Fibroblast of pulmonary artery (primary cell): ENCODE results near the gene GDI1.

Experiments
- DNase-seq: peaks from one replicate; pipeline ENCODE4 v3.0.0-alpha.2; 2010; ENCODE audit warnings: low read depth
- H3K4me3 ChIP-seq: replicated peaks from 2 replicates; pipeline ENCODE4 v1.5.1; 2011; ENCODE audit warnings: low read depth, mild to moderate bottlenecking, control low read depth, low read length, moderate library complexity
- TF ChIP-seq, protein P1 (sequence below): IDR thresholded peaks from 2 replicates; pipeline ENCODE4 v1.5.1; 2011; ENCODE audit warnings: mild to moderate bottlenecking, control low read depth, low read length, inconsistent platforms; ENCODE audit errors: missing control alignments

Gene GDI1

DNA sequence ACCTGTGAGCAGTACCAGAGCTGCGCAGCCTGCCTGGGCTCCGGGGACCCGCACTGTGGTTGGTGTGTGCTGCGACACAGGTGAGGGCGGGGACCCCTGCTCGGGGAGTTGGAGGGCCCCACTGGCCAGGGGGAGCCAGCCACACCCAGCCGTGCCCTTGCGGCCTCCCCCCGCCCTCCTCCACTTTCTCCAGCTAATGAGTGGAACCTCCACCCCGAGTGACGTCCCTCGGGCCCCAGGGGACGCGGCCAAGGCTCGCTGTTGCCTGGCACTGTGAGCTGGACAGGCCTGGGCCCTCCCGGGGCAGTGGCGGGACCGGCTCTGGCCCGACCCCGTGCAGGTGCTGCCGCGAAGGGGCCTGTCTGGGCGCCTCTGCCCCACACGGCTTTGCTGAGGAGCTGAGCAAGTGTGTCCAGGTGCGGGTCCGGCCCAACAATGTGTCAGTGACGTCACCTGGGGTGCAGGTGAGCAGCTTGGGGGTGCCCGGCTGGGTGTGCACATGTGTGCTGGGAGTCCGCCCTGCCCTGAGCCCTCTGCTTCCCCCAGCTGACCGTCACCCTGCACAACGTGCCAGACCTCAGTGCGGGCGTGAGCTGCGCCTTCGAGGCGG lies 26.8 kb downstream of the GDI1 start:
- DNase-seq: no peak
- TF ChIP-seq, protein P1, sequence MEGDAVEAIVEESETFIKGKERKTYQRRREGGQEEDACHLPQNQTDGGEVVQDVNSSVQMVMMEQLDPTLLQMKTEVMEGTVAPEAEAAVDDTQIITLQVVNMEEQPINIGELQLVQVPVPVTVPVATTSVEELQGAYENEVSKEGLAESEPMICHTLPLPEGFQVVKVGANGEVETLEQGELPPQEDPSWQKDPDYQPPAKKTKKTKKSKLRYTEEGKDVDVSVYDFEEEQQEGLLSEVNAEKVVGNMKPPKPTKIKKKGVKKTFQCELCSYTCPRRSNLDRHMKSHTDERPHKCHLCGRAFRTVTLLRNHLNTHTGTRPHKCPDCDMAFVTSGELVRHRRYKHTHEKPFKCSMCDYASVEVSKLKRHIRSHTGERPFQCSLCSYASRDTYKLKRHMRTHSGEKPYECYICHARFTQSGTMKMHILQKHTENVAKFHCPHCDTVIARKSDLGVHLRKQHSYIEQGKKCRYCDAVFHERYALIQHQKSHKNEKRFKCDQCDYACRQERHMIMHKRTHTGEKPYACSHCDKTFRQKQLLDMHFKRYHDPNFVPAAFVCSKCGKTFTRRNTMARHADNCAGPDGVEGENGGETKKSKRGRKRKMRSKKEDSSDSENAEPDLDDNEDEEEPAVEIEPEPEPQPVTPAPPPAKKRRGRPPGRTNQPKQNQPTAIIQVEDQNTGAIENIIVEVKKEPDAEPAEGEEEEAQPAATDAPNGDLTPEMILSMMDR: no peak
- no peak overlapping the region for H3K4me3 ChIP-seq

DNA sequence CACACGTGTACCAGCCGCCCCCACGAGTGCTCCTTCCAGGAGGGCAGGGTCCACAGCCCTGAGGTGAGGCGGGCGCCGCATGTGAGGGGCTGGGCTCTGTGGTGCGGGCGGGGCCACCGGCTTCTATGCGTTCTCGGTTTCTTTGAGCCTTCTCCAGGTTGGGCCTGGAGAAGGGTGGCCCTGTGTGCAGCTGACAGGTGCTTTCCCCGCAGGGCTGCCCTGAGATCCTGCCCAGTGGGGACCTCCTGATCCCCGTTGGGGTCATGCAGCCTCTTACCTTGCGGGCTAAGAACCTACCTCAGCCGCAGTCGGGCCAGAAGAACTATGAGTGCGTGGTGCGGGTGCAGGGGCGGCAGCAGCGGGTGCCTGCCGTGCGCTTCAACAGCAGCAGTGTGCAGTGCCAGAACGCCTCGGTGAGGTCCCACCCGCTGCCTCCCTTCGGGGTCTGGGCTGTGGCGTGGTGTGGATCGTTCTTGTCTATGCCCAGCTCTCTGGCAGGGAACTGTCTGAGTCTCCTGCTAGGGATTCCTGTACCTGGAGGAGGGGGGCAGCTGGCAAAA lies 27.9 kb downstream of the GDI1 start:
- H3K4me3 ChIP-seq: no peak overlapping the region
- TF ChIP-seq, protein P1: no peak
- DNase-seq: no peak

DNA sequence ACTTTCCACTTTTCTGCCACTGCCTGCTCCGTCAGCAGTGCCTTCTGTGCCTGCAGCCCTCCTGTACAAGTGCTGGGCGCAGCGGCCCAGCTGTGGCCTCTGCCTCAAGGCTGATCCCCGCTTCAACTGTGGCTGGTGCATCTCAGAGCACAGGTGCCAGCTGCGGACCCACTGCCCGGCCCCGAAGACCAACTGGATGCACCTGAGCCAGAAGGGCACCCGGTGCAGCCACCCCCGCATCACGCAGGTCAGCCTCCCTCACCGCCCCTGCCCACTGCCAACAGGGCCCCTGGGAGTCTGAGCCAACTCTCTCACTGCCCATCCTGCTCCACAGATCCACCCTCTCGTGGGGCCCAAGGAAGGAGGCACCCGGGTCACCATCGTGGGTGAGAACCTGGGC lies 28.6 kb downstream of the GDI1 start:
- TF ChIP-seq, protein P1: no peak
- no peak for DNase-seq
- H3K4me3 ChIP-seq: no peak overlapping the region

DNA sequence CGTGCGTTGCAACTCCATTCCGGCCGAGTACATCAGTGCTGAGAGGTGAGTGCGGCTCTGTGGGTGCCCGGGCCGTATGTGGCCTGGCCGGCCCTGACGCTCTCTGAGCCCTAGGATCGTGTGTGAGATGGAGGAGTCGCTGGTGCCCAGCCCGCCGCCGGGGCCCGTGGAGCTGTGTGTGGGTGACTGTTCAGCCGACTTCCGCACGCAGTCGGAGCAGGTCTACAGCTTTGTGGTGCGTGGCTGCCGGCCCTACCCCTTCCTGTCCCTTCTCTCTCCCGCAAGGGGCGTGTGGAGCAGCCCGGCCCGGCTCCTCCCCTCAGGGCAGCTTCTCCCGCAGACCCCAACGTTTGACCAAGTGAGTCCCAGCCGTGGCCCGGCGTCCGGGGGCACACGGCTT lies 29.1 kb downstream of the GDI1 start:
- DNase-seq: no peak
- TF ChIP-seq, protein P1: no peak
- no peak overlapping the region for H3K4me3 ChIP-seq

DNA sequence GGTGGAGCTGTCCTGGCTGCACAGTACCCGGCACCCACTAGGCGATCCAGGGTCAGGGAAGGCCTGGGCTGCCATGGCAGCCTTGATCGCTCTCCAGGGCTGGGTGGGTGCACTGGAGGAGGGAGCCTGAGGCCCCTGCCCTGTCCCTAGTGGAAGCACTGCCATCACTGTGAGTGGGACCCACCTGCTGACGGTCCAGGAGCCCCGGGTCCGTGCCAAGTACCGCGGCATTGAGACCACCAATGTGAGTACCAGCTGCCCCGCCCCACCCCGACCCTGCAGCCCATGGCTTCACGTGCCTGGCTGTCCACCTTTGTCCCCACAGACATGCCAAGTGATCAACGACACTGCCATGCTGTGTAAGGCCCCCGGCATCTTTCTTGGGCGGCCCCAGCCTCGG lies 30.0 kb downstream of the GDI1 start:
- H3K4me3 ChIP-seq: no peak overlapping the region
- no peak for DNase-seq
- TF ChIP-seq, protein P1: no peak

DNA sequence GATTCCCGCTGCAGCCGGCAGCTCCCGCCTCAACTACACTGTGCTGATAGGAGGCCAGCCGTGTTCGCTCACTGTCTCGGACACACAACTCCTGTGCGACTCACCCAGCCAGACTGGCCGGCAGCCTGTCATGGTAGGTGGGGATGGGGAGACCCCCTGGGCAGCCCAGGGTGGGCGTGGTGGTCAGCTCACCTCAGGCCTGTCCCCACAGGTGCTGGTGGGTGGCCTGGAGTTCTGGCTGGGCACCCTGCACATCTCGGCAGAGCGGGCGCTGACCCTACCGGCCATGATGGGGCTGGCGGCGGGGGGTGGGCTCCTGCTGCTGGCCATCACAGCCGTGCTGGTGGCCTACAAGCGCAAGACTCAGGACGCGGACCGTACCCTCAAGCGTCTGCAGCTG lies 30.6 kb downstream of the GDI1 start:
- DNase-seq: no peak
- TF ChIP-seq, protein P1: no peak
- H3K4me3 ChIP-seq: no peak overlapping the region

DNA sequence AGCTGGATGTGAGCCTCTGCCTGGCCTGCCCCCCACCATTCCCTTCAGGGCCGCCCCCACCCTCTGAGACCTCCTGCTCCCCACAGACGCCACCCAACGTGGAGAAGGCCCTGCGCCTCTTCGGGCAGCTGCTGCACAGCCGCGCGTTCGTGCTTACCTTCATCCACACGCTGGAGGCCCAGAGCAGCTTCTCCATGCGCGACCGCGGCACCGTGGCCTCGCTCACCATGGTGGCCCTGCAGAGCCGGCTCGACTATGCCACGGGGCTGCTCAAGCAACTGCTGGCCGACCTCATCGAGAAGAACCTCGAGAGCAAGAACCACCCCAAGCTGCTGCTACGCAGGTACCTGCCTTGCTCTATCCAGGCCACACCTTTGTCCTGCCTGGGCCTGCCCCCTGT lies 31.3 kb downstream of the GDI1 start:
- TF ChIP-seq, protein P1: no peak
- DNase-seq: no peak
- no peak overlapping the region for H3K4me3 ChIP-seq
